ENCODE measurements around the gene CPPED1. TPM values are rescaled to one million over a fixed set of nuclear protein-coding genes. Genes with fewer than 3 reads are reported as not detected.

Gene CPPED1
- total and polyA plus RNA-seq, 10 donors = 10.0 to 66.3 (median 45.4) TPM

DNA sequence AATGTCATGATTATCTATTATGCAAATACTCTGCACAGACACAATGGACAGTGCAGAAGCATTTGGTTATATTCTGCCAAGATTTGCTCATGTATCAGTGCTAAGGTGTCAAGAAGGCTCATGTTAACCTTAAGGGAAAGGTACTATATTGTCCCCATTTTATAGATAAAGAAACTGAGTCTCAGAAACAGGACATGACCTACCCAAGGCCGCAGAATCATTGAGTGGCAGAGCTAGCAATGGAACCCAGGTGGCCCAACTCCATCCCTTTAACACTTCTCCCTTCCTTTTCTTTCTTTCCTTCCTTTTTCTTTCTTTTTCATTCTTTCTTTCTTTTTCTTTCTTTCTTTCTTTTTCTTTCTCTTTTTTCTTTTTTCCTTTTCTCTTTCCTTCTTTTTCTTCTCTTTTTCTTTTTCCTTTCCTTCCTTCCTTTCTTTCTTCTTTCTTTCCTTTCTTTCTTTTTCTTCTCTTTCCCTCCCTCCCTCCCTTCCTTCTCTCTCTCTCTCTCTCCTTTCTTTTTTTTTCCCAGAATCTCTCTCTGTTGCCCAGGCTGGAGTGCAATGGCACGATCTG lies 149.8 kb downstream of the CPPED1 start:
- no peaks in the 10 kb centered on the region for H3K27me3 ChIP-seq (replicated peaks in 1 of 7)
- no peak overlapping the region for H3K27ac ChIP-seq
- H3K36me3 ChIP-seq = peaks cover 0 to 8% (median 0%) of the 10 kb centered on the region in 6 donors
- DNase-seq = no peak
- no peak overlapping the region for H3K4me3 ChIP-seq
- 76 to 87% (median 84%) methylated on average over 2 of the region's 2 CpGs for WGBS, 5 donors
- peaks cover 0 to 21% (median 19%) of the 10 kb centered on the region in 8 donors for H3K9me3 ChIP-seq
- no peaks in the 10 kb centered on the region for H3K4me1 ChIP-seq
- intact Hi-C loops (cut with DNase I; ENCODE audit: low total_unique reads) = no loop called here
- TF ChIP-seq, protein P1, sequence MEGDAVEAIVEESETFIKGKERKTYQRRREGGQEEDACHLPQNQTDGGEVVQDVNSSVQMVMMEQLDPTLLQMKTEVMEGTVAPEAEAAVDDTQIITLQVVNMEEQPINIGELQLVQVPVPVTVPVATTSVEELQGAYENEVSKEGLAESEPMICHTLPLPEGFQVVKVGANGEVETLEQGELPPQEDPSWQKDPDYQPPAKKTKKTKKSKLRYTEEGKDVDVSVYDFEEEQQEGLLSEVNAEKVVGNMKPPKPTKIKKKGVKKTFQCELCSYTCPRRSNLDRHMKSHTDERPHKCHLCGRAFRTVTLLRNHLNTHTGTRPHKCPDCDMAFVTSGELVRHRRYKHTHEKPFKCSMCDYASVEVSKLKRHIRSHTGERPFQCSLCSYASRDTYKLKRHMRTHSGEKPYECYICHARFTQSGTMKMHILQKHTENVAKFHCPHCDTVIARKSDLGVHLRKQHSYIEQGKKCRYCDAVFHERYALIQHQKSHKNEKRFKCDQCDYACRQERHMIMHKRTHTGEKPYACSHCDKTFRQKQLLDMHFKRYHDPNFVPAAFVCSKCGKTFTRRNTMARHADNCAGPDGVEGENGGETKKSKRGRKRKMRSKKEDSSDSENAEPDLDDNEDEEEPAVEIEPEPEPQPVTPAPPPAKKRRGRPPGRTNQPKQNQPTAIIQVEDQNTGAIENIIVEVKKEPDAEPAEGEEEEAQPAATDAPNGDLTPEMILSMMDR (IDR thresholded peaks at IDR 0.05 in 8 of 11, conservative IDR thresholded peaks at IDR 0.05 in 3 of 11) = no peak
- no peak for TF ChIP-seq POLR2A (IDR thresholded peaks at IDR 0.05)
- no peak for TF ChIP-seq POLR2AphosphoS5 (IDR thresholded peaks at IDR 0.05)

DNA sequence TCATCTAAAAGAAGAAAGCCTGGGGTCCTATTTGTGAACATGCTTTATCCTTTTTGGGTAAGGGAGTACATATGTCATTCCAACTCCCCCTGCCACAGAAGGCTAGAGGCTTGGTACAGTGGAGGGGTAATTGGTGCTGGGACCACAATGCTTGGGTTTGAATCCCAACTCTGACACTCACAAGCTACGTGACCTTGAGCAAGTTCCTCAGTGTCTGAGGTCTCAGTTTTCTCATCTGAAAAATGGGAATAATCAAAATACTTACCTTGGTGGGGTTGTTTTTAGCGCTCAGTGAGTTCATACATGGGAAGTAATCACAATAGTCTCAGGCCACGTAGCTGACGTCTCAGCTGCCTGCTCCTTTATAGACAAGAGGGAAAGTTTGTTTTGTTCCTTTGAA lies 150.8 kb downstream of the CPPED1 start:
- WGBS, 5 donors = 85 to 86% (median 85%) methylated on average over 4 of the region's 4 CpGs
- no peaks in the 10 kb centered on the region for H3K4me1 ChIP-seq
- TF ChIP-seq, protein P1 (IDR thresholded peaks at IDR 0.05 in 8 of 11, conservative IDR thresholded peaks at IDR 0.05 in 3 of 11) = no peak
- no peak for TF ChIP-seq POLR2A (IDR thresholded peaks at IDR 0.05)
- TF ChIP-seq POLR2AphosphoS5 (IDR thresholded peaks at IDR 0.05) = no peak

DNA sequence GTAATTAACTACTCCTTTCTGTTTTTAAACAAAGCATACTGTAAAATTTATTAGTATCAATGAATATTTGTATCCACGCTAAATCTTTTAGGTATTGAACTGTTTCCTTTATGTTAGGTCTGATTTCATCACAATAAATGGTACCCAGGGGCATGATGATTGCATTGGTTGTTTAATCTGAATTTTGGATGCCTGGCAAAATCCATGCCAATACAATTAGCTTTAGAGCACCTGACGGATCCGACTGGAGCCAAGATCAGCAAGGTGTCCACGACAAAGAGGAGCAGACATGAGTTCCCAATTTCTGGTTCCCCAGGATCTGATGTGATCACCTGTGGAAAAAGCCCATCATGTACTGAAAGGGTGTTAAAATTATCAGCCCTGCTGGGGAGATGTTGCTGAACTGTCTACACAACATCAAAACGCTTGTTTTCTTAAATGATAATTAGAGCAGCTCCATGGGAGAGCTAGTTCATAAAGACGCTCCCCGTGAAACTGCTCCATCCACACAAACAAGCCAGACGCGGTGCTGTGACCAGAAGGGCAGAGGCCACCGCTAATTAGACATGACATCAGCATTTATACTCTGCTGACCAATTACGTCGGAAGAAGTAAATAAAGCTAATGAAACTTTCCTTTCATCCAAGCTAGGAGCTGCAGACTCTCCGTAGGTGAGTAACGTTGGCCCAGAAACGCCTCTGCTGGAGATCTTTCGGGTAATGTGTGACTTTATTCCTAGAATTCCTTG lies 151.7 kb downstream of the CPPED1 start:
- Histone ChIP-seq H3K4me1 (peaks cover 0 to 2% (median 0%) of the 10 kb centered on the region in 6 donors), H3K27me3 (replicated peaks in 1 of 7) (no peaks in the 10 kb centered on the region), H3K4me3 (no peak overlapping the region), H3K9me3 (peaks cover 0 to 3% (median 0%) of the 10 kb centered on the region in 8 donors), H3K36me3 (no peaks in the 10 kb centered on the region), H3K27ac (no peak overlapping the region)
- DNase-seq = no peak
- WGBS, 5 donors = 64 to 71% (median 69%) methylated on average over 16 of the region's 16 CpGs
- intact Hi-C loops (cut with DNase I; ENCODE audit: low total_unique reads) = no loop called here
- TF ChIP-seq POLR2A (IDR thresholded peaks at IDR 0.05) (no peak), POLR2AphosphoS5 (IDR thresholded peaks at IDR 0.05) (no peak)
- TF ChIP-seq, protein P1 (IDR thresholded peaks at IDR 0.05 in 8 of 11, conservative IDR thresholded peaks at IDR 0.05 in 3 of 11) = no peak

More for the DNA sequence above, 150.8 kb downstream of the CPPED1 start:
- intact Hi-C loops (cut with DNase I; ENCODE audit: low total_unique reads) = no loop called here
- Histone ChIP-seq H3K9me3 (peaks cover 0 to 11% (median 9%) of the 10 kb centered on the region in 8 donors), H3K4me3 (no peak overlapping the region), H3K36me3 (no peaks in the 10 kb centered on the region), H3K27me3 (replicated peaks in 1 of 7) (no peaks in the 10 kb centered on the region), H3K27ac (no peak overlapping the region)
- no peak for DNase-seq

DNA sequence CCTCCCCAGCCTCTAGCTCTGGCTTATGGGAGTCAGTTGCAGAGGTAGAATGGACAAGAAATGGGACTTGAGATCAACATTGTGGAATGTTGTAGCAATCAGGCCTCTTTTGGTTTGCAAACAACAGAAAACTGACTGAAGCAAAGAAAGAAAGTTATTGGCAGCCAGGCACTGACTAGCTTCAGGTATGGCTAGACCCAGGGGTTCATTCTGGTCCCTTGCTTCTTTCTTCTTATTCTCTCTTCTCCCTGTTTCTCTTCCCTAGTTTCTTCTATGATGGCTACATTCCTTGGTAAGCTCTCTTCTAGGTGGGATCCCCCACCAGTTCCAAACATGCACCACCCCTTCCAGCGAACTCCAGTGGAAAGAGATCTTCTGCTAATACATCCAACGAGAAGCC lies 154.3 kb downstream of the CPPED1 start:
- DNase-seq = no peak
- Histone ChIP-seq H3K9me3 (no peaks in the 10 kb centered on the region), H3K4me1 (peaks cover 0 to 6% (median 2%) of the 10 kb centered on the region in 6 donors), H3K27ac (no peak overlapping the region), H3K4me3 (no peak overlapping the region), H3K27me3 (replicated peaks in 1 of 7) (no peaks in the 10 kb centered on the region), H3K36me3 (no peaks in the 10 kb centered on the region)
- 89 to 100% (median 96%) methylated on average over 2 of the region's 2 CpGs for WGBS, 5 donors
- intact Hi-C loops (cut with DNase I; ENCODE audit: low total_unique reads) = no loop called here
- TF ChIP-seq POLR2AphosphoS5 (IDR thresholded peaks at IDR 0.05) = no peak
- TF ChIP-seq, protein P1 (IDR thresholded peaks at IDR 0.05 in 8 of 11, conservative IDR thresholded peaks at IDR 0.05 in 3 of 11) = no peak

All from spleen (tissue), 11 donors.